GM12864 (cell line): Measurements from ENCODE around the gene NCBP2L.
"Not testable (repeated sequence)": the region's sequence is repeated elsewhere in the genome, so short reads cannot be mapped to it uniquely, and the experiment has no call there.

Experiments
- DNase-seq: peaks from one replicate; pipeline ENCODE4 v3.0.0-alpha.2; 2011; ENCODE audit warnings: low read depth
- H3K4me3 ChIP-seq: 2 replicates; pipeline ENCODE4 v1.5.1; 2011; ENCODE audit warnings: mild to moderate bottlenecking, low read depth, low read length, control low read depth
- CTCF ChIP-seq: IDR thresholded peaks from 2 replicates; pipeline ENCODE4 v1.5.1; 2011; ENCODE audit warnings: low read depth, mild to moderate bottlenecking, moderate library complexity, low read length, control low read depth, inconsistent platforms; ENCODE audit errors: missing control alignments

Gene NCBP2L

DNA sequence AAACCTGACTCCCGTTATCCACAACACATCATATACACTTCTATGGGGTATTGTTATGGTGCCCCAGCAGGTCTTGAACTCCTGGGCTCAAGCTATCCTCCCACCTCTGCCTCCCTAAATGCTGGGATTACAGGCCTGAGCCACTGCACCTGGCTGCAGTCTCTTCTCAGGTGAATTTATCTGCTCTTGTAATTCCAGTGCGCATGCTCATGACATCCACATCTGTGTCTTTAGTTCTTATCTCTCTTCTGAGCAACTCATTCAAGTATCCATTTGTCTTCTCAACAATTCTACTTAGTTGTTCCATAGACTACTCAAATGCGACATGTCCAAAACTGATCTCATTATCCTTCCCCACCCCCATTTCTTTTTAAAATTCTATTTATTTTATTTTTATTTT, 27.6 kb downstream of the NCBP2L start:
- no peak for TF ChIP-seq CTCF
- H3K4me3 ChIP-seq, result no peak overlapping the region
- DNase-seq, result no peak

GRCh38 chrX:107810053-107810452, 32.5 kb downstream of the NCBP2L start:
- DNase-seq, H3K4me3 ChIP-seq: not testable (repeated sequence)

GRCh38 chrX:107818900-107819521, 41.5 kb downstream of the NCBP2L start:
- no peak overlapping the region for H3K4me3 ChIP-seq
- no peak for DNase-seq
- TF ChIP-seq CTCF, result no peak

GRCh38 chrX:107823042-107823441, 45.5 kb downstream of the NCBP2L start:
- no peak for DNase-seq
- no peak overlapping the region for H3K4me3 ChIP-seq
- no peak for TF ChIP-seq CTCF

GRCh38 chrX:107823456-107823855, 45.9 kb downstream of the NCBP2L start:
- H3K4me3 ChIP-seq, result no peak overlapping the region

DNA sequence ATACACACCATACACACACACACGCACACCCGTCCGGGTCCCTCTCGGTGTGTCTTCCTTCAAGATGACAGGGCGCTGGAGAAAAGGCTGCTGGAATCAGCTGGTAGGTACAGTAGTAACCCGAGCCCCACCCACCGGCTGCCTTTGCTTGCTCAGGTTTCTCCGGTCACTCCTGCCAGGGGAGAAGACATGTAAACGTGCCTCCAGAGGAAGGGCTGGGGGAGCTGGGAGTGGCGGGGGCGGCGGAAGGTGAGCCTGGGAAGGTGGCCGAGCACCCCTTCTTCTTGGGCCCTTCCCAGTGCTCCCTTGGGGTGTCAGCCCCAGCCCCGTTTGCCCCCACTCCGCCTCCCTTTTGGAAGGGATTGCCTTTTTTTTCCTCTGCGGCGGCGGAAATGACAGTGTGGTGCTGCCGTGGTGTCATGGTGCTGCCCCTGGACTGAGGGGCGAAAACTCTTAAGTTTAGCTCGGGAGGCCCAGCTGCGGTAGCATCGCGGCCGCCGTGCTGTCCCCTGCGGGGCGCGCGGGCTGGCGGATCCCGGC, 48.2 kb downstream of the NCBP2L start, which contains the start of gene MID2:
TSS of gene MID2 (plus strand) at position 169 of the 540 bp plus-strand sequence. CDS start 561 bp downstream, outside the sequence.
- no peak for DNase-seq
- peak within 1 kb of the TSS; percentile 27 for H3K4me3 ChIP-seq
- no peak for TF ChIP-seq CTCF

More at GRCh38 chrX:107823456-107823855, 45.9 kb downstream of the NCBP2L start:
- TF ChIP-seq CTCF, result no peak
- DNase-seq, result no peak

- no peak for TF ChIP-seq CTCF
- DNase-seq, result no peak
- peak overlapping the region; percentile 21; the same call in 1 of the 2 replicates for H3K4me3 ChIP-seq
These were observed 48.9 kb downstream of the NCBP2L start for GRCh38 chrX:107826238-107827029.
